Kidney (tissue), 14 donors: ENCODE results near the gene TECTA. TPM values are rescaled to one million over a fixed set of nuclear protein-coding genes. Genes with fewer than 3 reads are reported as not detected.
"Not testable (repeated sequence)": the region's sequence is repeated elsewhere in the genome, so short reads cannot be mapped to it uniquely, and the experiment has no call there.

Experiments used
- DNase-seq, 5 donors: peaks; one replicate each; pipeline ENCODE4 v3.0.0-alpha.2; 2013 to 2020
- FAIRE-seq: peaks from 2 replicates; lab custom pipeline; 2012; peaks lifted over from hg19 to GRCh38; lab: Jason Lieb, UNC
- H3K27ac ChIP-seq, 2 donors: one replicate each; pipeline ENCODE4 v1.7.0; 2013; ENCODE audit warnings: low read depth in 2 of 2, low read length in 2 of 2, inconsistent platforms in 1 of 2
- H3K27me3 ChIP-seq: one replicate; pipeline ENCODE4 v1.7.1; 2013; ENCODE audit warnings: low read length, inconsistent platforms; ENCODE audit not compliant: control insufficient read depth, insufficient read depth
- H3K36me3 ChIP-seq, 3 donors: one replicate each; pipeline versions ENCODE4 v1.7.0 to v1.7.1; 2013; ENCODE audit warnings: low read length in 3 of 3, control low read depth in 1 of 3, inconsistent platforms in 1 of 3; ENCODE audit not compliant: insufficient read depth in 3 of 3, control insufficient read depth in 2 of 3
- H3K4me1 ChIP-seq, 3 donors: one replicate each; pipeline versions ENCODE4 v1.7.0 to v1.7.1; 2013; ENCODE audit warnings: low read length in 3 of 3, inconsistent platforms in 1 of 3, low read depth in 1 of 3; ENCODE audit not compliant: control insufficient read depth in 2 of 3, insufficient read depth in 2 of 3
- H3K4me3 ChIP-seq, 3 donors: one replicate each; pipeline versions ENCODE4 v1.7.0 to v1.8.1; 2013; ENCODE audit warnings: low read length in 3 of 3, control low read depth in 1 of 3, inconsistent platforms in 1 of 3
- H3K9ac ChIP-seq, 3 donors: one replicate each; pipeline versions ENCODE4 v1.7.0 to v1.7.1; 2013; ENCODE audit warnings: low read length in 3 of 3, control low read depth in 1 of 3, inconsistent platforms in 1 of 3
- H3K9me3 ChIP-seq, 3 donors: one replicate each; pipeline versions ENCODE4 v1.7.0 to v1.7.1; 2013; ENCODE audit warnings: low read length in 3 of 3, control low read depth in 1 of 3, inconsistent platforms in 1 of 3; ENCODE audit not compliant: control insufficient read depth in 2 of 3, insufficient read depth in 1 of 3
- CTCF ChIP-seq: IDR thresholded peaks from 3 replicates; pipeline ENCODE4 v1.5.1; 2012; ENCODE audit warnings: mild to moderate bottlenecking, moderate library complexity, borderline replicate concordance; ENCODE audit not compliant: insufficient read depth; ENCODE audit errors: extremely low read depth
- intact Hi-C: fragments of 100-400 bp; cut with DNase I; formaldehyde crosslinking; loops from one replicate; pipeline ENCODE4 v1.11.1; 2022
- polyA plus RNA-seq: library from polyadenylated mRNA; stranded (reverse); fragments of 350-450 nt; fragmentation: Illumina TruSeq; extraction: RNeasy Lipid Tissue Mini Kit (QIAGEN cat#74804); gene quantifications from one replicate; pipeline ENCODE4 v1.2.3, GENCODE V29; 2014; ENCODE audit warnings: low read depth, low replicate concordance; ENCODE audit not compliant: insufficient read depth
- total RNA-seq: library from RNA; stranded (reverse); fragmentation: NEBNext Ultra II Directional; extraction: Animal tissue kit (Norgen Biotek cat#: 25700); gene quantifications from one replicate; pipeline ENCODE4 v1.2.1, GENCODE V29; 2021
- donor health status: control.
- donor health status: control.
- donor health status: control.
- donor health status: control.
- donor health status: control.
- donor health status: DM: yes; HTN: yes; CAD: no.
- donor health status: Normal renal cell carcinoma (clear cell type).

The TECTA gene
- total and polyA plus RNA-seq, 2 donors from 2014 or later = 0.54 to 1.2 TPM

GRCh38 chr11:121112498-121113455 lies 11.7 kb downstream of the TECTA start:
- H3K27ac ChIP-seq = no peak overlapping the region
- peak; percentile 52 to 80 (median 68) for DNase-seq
- no peaks in the 10 kb centered on the region for H3K36me3 ChIP-seq
- no peak overlapping the region for H3K9ac ChIP-seq
- H3K9me3 ChIP-seq = no peaks in the 10 kb centered on the region
- H3K27me3 ChIP-seq = no peaks in the 10 kb centered on the region
- intact Hi-C loops = no loop called here
- no peak overlapping the region for H3K4me3 ChIP-seq
- FAIRE-seq = no peak
- peak; percentile 50 for TF ChIP-seq CTCF
- no peaks in the 10 kb centered on the region for H3K4me1 ChIP-seq

DNA sequence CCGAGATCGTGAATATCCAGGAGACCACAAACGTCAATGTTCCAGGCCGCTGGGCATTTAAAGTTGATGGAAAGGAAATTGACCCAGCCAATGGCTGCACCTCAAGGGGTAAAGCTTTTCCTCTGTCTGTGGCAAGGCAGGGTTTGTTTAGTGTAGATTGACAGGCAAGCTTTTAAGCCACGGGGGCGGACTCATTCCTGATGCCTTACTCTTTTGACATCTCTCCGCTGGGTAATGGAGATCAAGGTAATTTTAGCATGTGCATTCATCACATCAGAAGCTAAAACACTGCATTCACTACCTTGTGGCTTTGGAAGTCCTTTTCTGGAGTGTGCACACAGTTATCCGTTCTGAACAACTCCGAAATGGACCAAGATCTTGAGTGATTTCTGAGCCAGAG lies 12.6 kb downstream of the TECTA start:
- Histone ChIP-seq H3K9ac (no peak overlapping the region), H3K4me3 (no peak overlapping the region), H3K27me3 (no peaks in the 10 kb centered on the region), H3K36me3 (no peaks in the 10 kb centered on the region), H3K4me1 (no peaks in the 10 kb centered on the region), H3K27ac (no peak overlapping the region), H3K9me3 (no peaks in the 10 kb centered on the region)
- FAIRE-seq (no peak), DNase-seq (no peak)
- intact Hi-C loops = no loop called here
- no peak for TF ChIP-seq CTCF

DNA sequence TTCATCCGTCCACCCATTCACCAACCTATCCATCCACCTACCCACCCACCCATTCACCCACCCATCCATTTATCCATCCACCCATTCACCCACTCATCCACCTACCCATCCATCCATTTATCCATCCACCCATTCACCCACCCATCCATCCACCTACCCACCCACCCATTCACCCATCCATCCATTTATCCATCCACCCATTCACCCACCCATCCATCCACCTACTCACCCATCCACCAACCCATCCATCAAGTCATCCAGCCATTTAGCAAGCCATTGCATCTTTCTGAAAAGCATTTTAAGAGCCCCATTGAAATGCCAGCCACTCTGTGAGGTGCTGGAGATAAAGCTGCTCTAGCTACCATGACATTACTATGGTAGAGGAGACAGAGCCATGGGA lies 14.0 kb downstream of the TECTA start:
- H3K4me3 ChIP-seq, intact Hi-C loops, H3K27me3 ChIP-seq, H3K36me3 ChIP-seq, H3K4me1 ChIP-seq, H3K9me3 ChIP-seq, H3K27ac ChIP-seq, H3K9ac ChIP-seq, DNase-seq, FAIRE-seq: not testable (repeated sequence)

GRCh38 chr11:121117788-121118187 lies 16.7 kb downstream of the TECTA start:
- H3K27me3 ChIP-seq = no peaks in the 10 kb centered on the region
- intact Hi-C loops = no loop called here
- H3K36me3 ChIP-seq = no peaks in the 10 kb centered on the region
- no peaks in the 10 kb centered on the region for H3K4me1 ChIP-seq
- no peak overlapping the region for H3K27ac ChIP-seq
- no peak for FAIRE-seq
- peaks cover 0 to 9% (median 1%) of the 10 kb centered on the region in 3 donors for H3K9me3 ChIP-seq
- no peak overlapping the region for H3K9ac ChIP-seq
- no peak for DNase-seq
- H3K4me3 ChIP-seq = no peak overlapping the region
- TF ChIP-seq CTCF = no peak
